Skin epidermis (tissue), 12 donors: ENCODE data around the gene BTBD17.
A peak's percentile ranks its signal among the peaks of the same experiment; 100 is the strongest.

ENCODE experiments used
- H3K27ac ChIP-seq, 21 experiments: fragments of 200-600 bp; sonication (generic) in 11 of 21; one replicate each; pipeline ENCODE4 v1.5.0; 2020; ENCODE audit warnings: mild to moderate bottlenecking in 3 of 21, inconsistent platforms in 2 of 21, moderate library complexity in 2 of 21
- H3K4me3 ChIP-seq, 7 experiments: fragments of 200-600 bp; sonication (generic) in 2 of 7; one replicate each; pipeline ENCODE4 v1.5.0; 2020; ENCODE audit warnings: inconsistent platforms in 2 of 7, mild to moderate bottlenecking in 2 of 7, moderate library complexity in 1 of 7

BTBD17 gene

DNA sequence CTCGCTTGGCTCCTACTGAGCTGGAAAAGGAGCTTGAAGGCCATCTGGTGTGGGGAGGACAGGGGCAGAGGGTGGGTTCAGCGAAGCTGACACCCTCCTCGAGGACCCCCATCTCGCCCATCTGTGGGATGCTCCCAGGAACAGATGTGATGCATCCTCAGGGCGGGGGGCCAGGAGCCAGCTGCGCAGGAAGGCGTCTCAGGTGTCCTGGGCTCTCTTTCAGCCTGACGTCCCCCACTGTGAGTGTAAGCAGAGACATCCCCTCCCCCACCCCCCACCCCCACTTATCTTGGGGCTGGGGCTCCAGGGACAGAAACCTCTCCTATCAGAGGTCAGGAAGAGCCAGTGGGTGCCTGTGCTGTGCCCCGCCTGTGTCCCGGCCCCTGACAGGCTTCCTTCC lies 19.4 kb downstream of the BTBD17 start:
- H3K4me3 ChIP-seq: no peak overlapping the region
- H3K27ac ChIP-seq: no peak overlapping the region

- no peak overlapping the region for H3K27ac ChIP-seq
- no peak overlapping the region for H3K4me3 ChIP-seq
These were observed 21.1 kb downstream of the BTBD17 start for GRCh38 chr17:74340470-74341023.

DNA sequence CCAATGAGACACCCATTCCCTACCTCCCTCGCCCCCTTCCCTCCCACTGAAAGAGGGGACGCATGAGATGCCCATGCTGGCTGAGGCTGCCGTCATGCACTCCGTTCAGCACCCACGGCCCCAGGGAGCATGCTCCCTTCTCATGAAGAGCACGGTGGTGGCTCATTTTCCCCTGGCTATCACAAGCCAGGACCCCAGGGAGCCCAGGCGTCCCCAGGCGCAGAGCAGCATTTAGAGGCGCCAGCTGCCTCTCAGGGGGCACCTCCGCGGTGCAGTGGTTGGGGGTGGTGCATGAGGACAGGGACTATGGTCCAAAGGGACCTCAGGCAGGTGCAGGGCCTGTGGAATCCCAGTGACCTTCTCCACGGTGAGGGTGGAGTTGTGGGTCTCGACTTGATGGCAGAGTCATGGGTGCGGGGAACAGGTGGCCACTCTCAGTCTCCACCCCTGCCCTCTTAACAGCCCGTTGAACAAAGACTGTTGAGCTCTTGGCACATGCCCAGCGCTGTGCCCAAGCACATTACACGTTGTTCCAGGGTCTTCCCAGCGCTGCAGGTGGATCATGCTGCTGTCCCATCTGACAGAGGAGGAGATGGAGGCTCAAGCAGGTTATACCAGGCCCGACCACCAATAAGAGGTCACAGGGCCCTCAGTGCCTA lies 22.0 kb downstream of the BTBD17 start:
- Histone ChIP-seq H3K4me3 (no peak overlapping the region), H3K27ac (no peak overlapping the region)

DNA sequence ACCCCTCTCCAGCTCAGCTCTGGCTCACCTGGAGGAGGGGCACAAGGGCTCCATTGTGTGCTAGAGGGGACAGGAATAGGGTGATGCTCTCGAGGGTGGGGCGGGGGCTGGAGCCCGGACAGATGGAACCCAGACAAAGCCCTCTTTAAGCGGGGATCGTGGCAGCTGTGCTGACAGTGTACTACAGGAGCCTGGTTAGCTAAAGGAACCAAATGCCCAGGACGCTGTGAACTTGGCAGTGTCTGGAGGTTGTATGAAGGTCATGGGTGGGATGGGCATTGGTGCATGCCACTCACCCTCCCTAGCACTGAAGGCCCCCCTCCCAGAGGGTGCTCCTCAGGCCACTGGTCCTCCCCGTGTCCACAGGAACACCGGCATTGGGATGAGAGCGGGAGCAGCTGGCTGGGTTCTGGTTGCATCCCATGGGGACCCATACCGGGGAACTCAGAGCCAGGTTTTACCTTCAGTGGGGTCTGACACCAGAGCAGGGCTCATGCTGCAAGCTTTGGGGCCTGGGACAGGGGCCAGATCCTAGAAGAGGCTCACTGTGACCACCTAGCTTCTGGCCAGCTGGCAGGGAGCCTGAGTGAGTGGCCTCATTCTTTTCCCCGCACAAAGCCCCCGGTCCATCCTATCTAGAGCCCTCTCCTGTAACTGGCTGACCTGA lies 23.7 kb downstream of the BTBD17 start:
- H3K4me3 ChIP-seq: no peak overlapping the region

GRCh38 chr17:74336307-74336706 lies 25.4 kb downstream of the BTBD17 start:
- Histone ChIP-seq H3K4me3 (no peak overlapping the region), H3K27ac (no peak overlapping the region)

More for the DNA sequence above, 23.7 kb downstream of the BTBD17 start:
- H3K27ac ChIP-seq: no peak overlapping the region

DNA sequence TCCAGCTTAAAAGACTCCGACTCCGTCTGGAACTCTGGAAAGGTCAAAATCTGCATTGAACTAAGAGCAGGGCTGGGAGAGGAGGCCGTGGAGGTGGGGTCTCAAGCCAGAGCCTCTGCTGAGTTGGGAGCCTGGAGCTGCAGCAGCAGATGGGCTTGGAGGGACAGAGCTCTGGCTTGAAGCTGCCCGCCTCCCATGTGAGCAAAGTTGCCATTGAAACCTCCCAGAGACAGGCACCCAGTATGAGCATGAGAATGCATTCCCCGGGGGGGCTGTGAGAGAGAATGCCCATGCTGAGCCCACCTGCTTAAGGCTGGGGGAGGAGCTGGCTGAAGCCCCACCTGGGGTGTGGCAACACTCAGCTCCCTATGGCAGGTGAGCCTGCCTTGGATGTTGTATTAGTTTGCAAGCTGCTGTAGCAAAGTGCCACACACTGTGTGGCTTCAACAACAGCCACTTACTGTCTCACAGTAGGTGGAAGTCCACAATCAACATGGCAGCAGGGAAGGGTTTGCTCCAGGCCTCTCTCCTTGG lies 26.1 kb downstream of the BTBD17 start:
- Histone ChIP-seq H3K4me3 (no peak overlapping the region), H3K27ac (no peak overlapping the region)

- H3K4me3 ChIP-seq: no peak overlapping the region
- H3K27ac ChIP-seq: no peak overlapping the region
These were observed 27.2 kb downstream of the BTBD17 start for GRCh38 chr17:74334393-74335039.

DNA sequence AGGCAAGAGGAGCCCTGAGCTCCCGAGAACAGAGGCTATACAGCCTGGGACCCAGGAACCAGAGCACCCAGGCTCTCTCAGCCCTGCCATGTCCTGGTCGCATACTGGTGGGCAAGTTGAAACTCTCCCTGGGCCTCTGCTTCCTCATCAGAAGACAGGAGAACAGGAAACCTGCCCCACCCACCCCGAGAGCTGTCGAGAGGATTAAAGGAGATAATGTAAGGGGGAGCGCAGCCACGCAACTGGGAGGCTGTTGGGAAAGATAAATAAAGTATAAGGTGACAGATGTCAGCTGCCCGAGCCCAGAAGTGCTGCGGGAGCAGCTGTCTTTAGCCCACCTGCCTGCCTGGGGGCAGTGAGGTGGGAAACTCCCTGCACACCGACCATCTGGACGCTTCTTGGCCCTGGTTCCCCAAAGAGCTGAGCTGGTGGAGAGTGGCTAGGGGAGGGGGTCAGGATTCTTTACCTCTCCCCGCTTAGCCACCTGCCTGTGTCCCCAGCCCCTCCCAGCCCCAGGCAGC lies 28.8 kb downstream of the BTBD17 start:
- Histone ChIP-seq H3K27ac (no peak overlapping the region), H3K4me3 (no peak overlapping the region)

GRCh38 chr17:74332017-74332650 lies 29.5 kb downstream of the BTBD17 start:
- H3K27ac ChIP-seq: no peak overlapping the region
- no peak overlapping the region for H3K4me3 ChIP-seq

- Histone ChIP-seq H3K4me3 (no peak overlapping the region), H3K27ac (no peak overlapping the region)
These were observed 31.2 kb downstream of the BTBD17 start for GRCh38 chr17:74330446-74330845.

DNA sequence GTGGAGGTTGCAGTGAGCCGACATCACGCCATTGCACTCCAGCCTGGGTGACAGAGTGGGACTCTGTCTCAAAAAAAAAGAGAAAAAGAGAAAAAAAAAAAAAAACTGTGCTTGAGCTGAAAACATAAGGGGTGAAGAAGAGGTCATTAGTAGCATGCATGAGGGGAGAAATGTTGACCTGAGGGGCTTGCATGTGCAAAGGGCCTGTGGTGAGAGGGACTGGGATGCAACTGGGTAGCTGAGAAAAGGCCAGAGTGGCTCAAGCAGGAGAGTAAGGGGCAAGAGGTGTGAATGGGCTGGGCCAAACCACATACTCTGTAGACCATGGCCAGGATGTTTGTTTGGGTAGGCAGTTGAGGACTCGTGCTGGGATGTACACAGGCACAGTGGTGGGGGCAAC lies 32.3 kb downstream of the BTBD17 start:
- H3K4me3 ChIP-seq: no peak overlapping the region
- H3K27ac ChIP-seq: no peak overlapping the region

- no peak overlapping the region for H3K27ac ChIP-seq
- no peak overlapping the region for H3K4me3 ChIP-seq
These were observed 33.2 kb downstream of the BTBD17 start for GRCh38 chr17:74328487-74328886.

GRCh38 chr17:74326506-74326905 lies 35.2 kb downstream of the BTBD17 start:
- H3K4me3 ChIP-seq: peak overlapping the region; percentile 14 to 30 (median 21)
- no peak overlapping the region for H3K27ac ChIP-seq

DNA sequence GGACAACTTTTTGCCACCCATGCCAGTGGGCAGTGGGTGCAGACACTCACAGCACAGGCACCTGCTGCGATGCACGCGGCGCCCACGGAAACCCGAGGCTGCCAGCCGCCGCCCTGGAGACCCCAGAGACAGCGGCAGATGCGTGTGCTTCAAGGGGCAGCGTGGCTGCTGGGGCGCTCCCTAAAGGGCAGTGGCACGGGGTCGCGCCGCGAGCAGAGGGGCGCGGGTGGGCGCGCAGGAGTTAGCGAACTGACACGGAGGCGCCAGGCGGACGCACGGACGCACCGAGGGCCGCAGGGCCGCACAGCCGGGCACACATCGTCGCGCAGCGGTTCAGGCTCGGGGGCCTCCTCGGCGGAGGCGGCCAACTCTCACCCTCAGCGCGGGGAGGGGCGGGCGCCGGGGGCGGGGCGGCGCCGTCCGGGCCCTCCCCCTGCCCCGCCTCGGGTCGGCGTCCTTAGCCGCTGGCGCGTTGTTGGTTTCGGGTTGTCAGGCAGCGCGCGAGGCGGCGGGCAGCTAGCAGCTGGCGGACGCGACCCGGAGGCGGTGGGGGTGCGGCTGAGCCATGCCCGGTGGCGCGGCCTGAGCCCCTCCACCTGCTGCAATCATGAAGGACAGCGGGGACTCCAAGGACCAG lies 35.8 kb downstream of the BTBD17 start, which contains the start of gene KIF19:
TSS of gene KIF19 (plus strand) at position 484 of the 637 bp plus-strand sequence. CDS start at position 608, 124 bp downstream.
- no peak within 1 kb of the TSS for H3K27ac ChIP-seq
- H3K4me3 ChIP-seq: peak within 1 kb of the TSS; percentile 14 to 30 (median 21)

- H3K27ac ChIP-seq: no peak overlapping the region
- peak overlapping the region in 1 of 7 experiments; percentile 14 for H3K4me3 ChIP-seq
These were observed 36.3 kb downstream of the BTBD17 start for GRCh38 chr17:74325376-74325742.

GRCh38 chr17:74324521-74324920 lies 37.1 kb downstream of the BTBD17 start:
- Histone ChIP-seq H3K4me3 (no peak overlapping the region), H3K27ac (no peak overlapping the region)

- no peak overlapping the region for H3K4me3 ChIP-seq
- no peak overlapping the region for H3K27ac ChIP-seq
These were observed 43.3 kb downstream of the BTBD17 start for GRCh38 chr17:74318391-74318790.

DNA sequence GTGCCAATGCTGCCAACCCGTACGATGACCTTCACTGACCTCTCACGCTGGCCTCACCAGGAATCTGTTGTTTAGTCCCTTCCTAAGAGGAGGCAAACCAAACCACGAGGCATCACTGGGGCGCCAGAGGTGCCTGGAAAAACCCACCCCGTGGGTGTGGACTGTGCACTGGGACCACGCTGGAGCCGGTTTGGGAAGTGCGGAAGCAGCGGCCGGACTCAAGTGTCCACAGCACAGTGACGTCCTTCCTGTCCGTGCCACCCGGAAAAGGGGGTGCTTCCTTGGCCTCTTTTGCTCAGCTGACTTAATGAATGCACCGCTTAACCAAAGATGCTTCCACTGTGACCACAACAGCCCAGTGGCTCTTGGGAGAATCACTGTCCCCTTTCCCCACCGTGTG lies 44.6 kb downstream of the BTBD17 start:
- H3K27ac ChIP-seq: no peak overlapping the region
- H3K4me3 ChIP-seq: no peak overlapping the region

DNA sequence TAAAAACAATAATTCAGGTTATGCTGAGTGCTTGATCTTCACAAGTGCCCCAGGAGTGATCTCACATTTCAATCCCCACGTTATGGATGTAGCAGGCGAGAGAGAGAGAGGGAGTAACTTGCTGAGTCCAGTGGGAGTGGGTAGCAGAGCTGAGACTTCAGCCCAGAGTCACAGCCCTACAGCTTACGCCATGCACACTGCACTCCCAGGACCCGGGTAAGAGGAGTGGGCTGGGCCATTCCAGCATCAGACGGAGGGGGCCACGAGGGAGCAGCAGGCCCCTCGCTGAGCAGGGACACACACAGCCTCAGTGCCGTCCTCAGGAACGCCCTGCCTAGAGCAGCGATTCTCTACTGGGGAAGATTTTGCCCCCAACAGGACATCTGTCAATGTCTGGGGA lies 45.4 kb downstream of the BTBD17 start:
- Histone ChIP-seq H3K4me3 (no peak overlapping the region), H3K27ac (no peak overlapping the region)
